Raji (cell line): Measurements from ENCODE around the gene IQGAP1.

Experiments used
- POLR2A ChIP-seq: IDR thresholded peaks from 2 replicates; pipeline ENCODE4 v1.6.1; 2011; ENCODE audit warnings: low read depth, low read length, control low read depth; ENCODE audit not compliant: insufficient read depth

Gene IQGAP1, protein sequence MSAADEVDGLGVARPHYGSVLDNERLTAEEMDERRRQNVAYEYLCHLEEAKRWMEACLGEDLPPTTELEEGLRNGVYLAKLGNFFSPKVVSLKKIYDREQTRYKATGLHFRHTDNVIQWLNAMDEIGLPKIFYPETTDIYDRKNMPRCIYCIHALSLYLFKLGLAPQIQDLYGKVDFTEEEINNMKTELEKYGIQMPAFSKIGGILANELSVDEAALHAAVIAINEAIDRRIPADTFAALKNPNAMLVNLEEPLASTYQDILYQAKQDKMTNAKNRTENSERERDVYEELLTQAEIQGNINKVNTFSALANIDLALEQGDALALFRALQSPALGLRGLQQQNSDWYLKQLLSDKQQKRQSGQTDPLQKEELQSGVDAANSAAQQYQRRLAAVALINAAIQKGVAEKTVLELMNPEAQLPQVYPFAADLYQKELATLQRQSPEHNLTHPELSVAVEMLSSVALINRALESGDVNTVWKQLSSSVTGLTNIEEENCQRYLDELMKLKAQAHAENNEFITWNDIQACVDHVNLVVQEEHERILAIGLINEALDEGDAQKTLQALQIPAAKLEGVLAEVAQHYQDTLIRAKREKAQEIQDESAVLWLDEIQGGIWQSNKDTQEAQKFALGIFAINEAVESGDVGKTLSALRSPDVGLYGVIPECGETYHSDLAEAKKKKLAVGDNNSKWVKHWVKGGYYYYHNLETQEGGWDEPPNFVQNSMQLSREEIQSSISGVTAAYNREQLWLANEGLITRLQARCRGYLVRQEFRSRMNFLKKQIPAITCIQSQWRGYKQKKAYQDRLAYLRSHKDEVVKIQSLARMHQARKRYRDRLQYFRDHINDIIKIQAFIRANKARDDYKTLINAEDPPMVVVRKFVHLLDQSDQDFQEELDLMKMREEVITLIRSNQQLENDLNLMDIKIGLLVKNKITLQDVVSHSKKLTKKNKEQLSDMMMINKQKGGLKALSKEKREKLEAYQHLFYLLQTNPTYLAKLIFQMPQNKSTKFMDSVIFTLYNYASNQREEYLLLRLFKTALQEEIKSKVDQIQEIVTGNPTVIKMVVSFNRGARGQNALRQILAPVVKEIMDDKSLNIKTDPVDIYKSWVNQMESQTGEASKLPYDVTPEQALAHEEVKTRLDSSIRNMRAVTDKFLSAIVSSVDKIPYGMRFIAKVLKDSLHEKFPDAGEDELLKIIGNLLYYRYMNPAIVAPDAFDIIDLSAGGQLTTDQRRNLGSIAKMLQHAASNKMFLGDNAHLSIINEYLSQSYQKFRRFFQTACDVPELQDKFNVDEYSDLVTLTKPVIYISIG (N-terminal part only)

DNA sequence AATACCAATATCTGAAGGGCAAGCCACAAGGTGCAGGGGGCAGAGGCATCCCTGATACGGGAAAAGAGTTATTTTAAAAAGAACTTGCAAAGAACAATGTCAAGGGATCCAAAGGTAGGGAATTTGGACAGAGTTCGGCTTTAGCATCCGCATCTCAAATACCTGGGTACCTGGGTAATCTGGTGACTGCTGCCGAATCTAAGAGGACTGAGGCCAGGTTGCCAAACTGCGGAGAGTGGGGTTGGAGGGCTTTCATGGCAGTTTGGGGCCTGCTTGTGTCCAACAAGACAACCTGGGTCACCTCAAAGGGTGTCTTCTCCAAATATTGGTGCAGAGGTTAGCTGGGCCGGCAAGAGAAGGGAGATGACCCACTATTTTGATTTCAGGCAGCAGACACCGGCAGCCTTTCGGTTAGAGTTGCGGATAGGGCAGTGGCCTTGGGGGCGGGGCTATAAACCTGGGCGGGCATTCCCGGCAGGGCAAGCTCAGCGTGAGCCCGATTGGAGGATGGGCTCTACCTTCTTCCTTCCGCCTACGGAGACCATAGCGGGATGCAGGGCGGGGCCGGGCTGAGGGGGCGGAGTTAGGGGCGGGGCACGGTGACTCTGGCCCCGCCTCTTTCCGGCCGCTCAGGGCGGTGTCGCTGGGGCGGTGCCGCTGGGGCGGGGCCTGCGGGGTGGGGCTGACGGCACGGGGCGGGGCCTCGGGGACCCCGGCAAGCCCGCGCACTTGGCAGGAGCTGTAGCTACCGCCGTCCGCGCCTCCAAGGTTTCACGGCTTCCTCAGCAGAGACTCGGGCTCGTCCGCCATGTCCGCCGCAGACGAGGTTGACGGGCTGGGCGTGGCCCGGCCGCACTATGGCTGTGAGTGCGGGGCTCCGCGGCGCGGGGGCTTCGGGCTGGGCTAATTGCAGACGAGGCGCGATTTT is at the start of gene IQGAP1:
Gene IQGAP1, plus strand, starts transcription at position 709 of the 928 bp plus-strand sequence. Its CDS starts 100 bp downstream, at position 809.
- peak; percentile 89 for TF ChIP-seq POLR2A

DNA sequence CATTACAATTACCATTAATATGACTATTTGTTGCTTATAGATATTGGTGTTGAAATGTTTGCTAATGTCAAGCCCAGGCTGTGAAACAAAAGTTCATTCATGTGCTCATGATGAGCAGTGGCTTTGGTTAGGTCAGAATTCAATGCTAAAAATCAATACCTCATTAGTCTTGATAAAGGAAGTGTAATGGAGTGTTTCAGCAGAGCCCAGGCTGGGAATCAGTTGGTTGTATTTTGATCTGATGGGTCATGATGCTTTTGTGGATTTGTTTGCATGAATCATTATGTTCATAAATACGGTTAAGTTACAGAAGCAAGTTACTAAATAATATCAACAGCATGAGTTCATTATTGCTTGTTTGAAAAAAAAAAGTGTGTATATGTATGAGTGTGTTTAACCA is 49.5 kb upstream of the IQGAP1 start:
- no peak for TF ChIP-seq POLR2A

DNA sequence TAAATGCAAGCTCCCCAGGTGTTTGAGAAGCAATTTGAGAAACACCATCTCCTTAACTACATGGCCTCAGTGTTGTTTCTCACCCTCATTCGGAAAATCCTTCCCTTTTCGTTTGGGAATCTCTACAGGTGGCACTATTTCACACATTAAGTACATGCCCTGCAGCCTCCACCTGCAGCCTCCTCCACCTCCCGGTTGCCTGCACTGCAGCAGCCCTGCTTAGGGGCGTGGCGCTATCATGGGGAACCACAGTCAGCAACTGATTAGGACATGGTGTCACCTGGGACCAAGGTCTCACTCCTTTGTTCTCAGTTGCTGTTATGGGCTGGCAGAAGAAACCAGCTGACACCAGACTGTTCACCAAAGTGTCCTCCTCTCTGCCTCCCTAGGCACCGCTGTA is 47.7 kb upstream of the IQGAP1 start:
- TF ChIP-seq POLR2A: no peak

DNA sequence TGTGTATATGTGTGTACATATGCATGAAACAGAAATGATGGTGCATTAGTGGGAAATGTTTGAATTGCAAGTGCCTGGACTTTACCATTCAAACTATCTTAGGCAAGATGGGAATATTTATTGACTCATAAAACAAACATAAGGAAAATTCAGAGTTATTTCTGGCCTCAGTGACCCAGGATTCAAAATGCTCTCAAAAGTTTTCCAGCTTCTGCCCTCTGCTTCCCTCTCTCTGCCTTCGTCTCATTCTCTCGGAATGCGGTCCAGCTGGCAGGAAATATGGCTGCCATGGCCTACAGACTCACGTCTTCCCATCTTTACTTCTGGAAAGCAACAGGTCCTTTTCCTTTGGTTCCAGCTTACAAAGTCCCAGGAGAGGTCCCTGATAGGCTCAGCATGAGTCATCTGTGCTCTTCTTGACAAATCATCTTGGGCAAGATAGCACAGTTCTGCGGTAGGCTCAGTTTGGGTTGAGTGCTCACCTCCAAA is 44.7 kb upstream of the IQGAP1 start:
- TF ChIP-seq POLR2A: no peak

DNA sequence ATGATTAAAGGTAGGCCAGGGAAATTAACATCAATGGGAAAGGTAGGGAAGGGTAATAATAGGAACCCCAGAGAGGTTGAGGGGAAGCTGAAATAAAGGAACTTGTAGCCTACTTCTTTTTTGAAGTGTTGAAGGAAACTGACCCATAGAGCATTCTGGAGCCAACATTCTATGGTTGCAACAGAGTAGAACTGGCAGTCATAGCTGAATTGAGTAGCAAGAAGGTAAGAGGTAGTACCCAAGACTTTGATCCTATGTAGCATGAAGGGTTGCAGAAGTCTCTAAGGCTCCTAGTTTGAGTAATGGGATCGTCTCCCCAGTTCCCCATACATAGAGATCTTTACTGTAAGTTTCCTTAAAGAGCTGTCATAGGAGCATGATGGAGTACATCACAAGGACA is 43.4 kb upstream of the IQGAP1 start:
- no peak for TF ChIP-seq POLR2A

DNA sequence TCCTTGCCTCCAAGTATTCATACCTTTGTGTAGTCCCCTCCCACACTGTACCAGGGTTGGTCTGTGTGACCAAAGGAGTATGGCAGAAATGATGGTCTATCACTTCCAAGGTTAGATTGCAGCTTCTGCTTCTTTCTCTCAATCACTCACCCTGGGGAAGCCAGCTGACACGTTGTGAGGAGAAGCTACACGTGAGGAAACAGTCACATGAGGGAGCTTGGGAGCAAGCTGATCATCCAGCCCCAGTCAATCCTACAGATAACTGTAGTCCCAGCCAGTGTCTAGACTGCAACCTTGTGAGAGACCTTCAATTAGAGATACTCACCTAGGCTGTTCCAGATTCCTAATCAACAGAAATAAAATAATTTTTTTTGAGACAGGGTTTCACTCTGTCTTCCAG is 42.2 kb upstream of the IQGAP1 start:
- no peak for TF ChIP-seq POLR2A

DNA sequence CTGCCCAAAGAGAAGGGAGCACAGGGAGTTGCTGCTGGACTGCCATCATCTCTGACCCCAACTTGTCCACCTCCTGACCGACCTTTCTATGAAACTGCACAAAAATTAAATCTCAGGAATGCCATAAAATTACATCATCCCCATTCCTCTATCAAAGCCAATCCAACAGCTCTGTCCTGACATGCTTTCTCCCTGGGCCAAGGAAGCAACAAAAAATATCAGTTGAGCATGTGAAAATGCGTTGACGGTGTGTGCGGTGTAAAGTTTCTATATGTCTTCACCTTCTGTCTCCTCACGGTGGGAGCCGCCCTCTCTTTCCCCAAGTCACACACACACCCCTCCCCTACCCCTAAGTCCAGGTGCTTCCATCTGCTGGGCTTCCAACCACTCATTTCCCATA is 39.6 kb upstream of the IQGAP1 start:
- no peak for TF ChIP-seq POLR2A

DNA sequence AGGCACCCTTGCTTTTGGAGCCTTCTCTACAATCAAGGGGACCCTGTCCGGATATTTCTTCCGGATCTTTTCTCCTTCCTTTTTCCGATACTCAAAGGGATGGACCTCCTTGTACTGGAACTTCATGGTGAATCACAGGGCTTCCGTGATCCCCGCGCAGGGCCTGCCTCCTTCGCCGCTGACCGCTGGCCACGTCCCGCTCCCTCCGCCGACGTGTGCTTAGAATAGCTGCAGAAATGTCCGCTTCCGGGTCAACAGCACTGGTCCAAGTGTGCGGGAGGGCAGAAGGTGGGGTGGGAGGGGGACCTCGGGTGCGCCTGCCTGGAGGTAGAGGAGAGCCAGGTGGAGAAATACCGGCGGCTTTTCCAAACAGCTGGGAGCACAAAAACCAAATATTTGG is 39.0 kb upstream of the IQGAP1 start:
- no peak for TF ChIP-seq POLR2A

DNA sequence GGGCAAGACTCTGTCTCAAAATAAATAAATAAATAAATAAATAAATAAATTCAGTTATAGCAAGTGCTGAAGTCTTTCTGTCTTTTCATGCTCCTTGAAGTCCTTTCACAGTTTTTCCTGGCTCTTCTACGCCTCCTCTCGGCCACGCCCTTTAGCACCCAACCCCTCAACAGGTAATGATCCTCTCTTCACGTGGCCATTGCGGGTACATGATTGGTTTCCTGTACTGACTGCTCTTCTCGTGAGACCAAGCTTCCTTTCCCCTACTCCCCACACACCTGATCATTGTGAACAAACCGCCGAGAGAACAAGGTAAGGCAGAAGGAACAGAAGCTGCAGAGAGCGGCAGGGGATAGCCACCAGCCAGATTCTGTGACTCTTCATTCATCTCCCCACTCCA is 38.2 kb upstream of the IQGAP1 start:
- no peak for TF ChIP-seq POLR2A

DNA sequence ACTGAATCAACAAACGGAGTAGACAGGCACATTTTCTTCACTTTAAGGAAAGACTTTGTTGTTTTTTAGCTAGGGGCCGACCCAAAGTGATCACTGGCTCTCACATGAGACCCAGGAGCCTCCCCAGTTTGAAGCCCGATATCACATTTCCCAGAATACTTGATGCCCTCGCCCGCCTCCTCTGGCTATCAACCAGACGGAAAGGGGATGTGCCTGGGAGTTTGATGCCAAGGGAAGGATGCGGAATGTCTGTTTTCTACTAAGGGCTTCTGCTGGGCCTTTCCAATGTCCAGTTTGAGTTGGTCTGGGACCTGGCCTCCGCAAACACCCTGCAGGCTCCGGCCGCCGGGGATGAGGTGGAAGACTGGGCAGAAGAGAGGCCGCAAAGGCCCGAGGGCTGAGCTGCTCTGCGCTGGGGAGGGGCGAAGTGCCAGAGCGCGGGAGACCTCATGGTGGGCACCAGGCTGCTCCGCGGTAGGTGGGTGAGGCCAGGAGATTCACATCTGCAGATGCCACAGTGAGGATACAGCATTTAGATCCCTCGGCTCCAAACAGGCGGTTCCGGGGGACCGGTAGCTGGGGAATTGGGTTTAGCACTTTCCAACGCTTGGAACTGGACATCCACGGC is 36.4 kb upstream of the IQGAP1 start:
- TF ChIP-seq POLR2A: no peak

DNA sequence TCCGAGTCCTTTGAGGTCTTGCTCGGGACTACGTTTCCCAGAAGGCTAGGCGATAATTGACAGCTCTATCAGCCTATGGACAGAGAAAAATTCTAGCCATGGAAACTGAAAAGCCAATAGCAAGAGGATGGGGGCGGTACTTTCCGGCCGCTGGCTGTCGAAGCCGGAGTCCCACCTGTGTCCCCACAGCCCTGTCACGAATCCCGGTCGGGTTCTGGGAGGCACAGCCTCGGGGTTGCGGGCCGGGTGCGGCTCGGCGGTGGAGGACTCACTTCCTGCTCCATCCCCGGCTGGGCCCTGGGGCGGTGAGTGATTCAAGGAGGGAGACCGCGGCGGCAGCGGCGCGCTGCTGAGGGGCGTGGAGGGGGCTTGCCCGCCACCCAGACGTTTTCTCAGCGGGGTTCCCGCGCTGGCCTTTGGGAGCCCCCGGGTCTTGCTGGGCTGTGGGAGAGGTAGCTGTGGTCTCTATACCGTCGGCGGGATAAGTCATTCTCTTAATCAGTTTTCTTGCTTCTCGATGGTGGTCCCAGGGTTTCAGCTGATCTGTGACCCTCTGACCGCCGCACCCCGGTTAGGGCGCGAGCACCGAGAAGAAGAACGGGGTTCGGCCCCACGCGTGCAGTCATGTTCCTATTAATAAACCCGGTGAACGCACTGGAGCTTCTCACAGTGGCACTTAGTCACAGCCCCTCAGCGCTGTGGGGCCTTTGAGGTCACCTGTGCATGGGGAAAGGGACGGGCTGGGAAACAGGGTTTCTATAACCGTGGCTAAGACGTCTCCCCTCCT is 35.7 kb upstream of the IQGAP1 start, which contains the start of gene ZNF774:
Gene ZNF774, plus strand, starts transcription at position 178 of the 787 bp plus-strand sequence. CDS start 2,377 bp downstream, outside the sequence.
- TF ChIP-seq POLR2A: peak; percentile 50; the same call in 1 of the 2 replicates

DNA sequence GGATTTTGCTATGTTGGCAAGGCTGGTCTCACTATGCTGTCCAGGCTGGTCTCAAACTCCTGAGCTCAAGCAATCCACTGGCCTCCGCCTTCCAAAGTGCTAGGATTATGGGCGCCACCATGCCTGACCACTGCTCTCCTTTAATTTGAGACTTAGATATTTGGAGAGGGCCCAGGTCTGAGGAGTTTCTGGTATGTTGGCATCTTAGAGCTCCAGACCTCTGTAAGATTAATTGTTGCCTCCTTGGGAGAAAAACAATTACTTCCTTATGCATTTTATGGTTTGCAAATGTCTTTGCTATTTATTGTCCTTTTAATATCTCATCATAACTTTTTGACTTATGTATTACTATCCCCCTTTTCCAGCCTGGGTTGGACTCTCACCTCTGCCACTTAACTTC is 33.1 kb upstream of the IQGAP1 start:
- TF ChIP-seq POLR2A: no peak
